ENCODE data around the gene SLC49A4.

SLC49A4 gene

DNA sequence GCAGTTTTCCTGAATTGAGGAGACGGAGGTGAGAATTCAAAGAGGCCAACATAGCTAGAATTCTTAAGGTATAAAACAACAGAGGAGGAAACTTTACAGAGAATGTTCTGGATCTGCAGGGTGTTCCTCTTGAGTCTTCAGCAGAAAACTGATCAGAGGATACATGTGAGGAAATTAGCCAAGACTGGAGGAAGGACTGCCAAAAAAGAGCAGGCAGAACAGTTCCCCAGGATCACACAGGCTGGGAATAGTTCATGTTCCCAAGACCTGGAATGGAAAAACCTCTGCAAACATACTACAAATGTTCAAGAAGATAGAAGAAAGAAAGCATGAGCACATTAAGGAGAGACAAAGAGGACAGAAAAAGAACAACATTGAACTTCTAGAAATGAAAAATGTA lies 7.5 kb downstream of the SLC49A4 start:
- ChIA-PET POLR2A (no interaction called here), CTCF (no interaction called here)
- TF ChIP-seq TARDBP (IDR thresholded peaks at IDR 0.05) (no peak), LEF1 (IDR thresholded peaks at IDR 0.05; ENCODE audit: borderline replicate concordance) (no peak), ZNF384 (IDR thresholded peaks at IDR 0.05) (no peak), CTBP1 (IDR thresholded peaks at IDR 0.05; ENCODE audit: borderline replicate concordance) (no peak), FOXK2 (IDR thresholded peaks at IDR 0.05) (no peak), ARNT (IDR thresholded peaks at IDR 0.05) (no peak), FOXM1 (IDR thresholded peaks at IDR 0.05; ENCODE audit: borderline replicate concordance) (no peak), HDGF (IDR thresholded peaks at IDR 0.05; ENCODE audit: borderline replicate concordance) (no peak), SP1 (IDR thresholded peaks at IDR 0.05) (no peak), NFRKB (IDR thresholded peaks at IDR 0.05) (no peak), BHLHE40 (IDR thresholded peaks at IDR 0.05; ENCODE audit: borderline replicate concordance) (no peak), L3MBTL2 (conservative IDR thresholded peaks at IDR 0.05) (no peak), ELF4 (IDR thresholded peaks at IDR 0.05) (no peak), SUZ12 (IDR thresholded peaks at IDR 0.05) (no peak), FOXA1 (IDR thresholded peaks at IDR 0.05) (no peak)
- TF ChIP-seq, protein P1, sequence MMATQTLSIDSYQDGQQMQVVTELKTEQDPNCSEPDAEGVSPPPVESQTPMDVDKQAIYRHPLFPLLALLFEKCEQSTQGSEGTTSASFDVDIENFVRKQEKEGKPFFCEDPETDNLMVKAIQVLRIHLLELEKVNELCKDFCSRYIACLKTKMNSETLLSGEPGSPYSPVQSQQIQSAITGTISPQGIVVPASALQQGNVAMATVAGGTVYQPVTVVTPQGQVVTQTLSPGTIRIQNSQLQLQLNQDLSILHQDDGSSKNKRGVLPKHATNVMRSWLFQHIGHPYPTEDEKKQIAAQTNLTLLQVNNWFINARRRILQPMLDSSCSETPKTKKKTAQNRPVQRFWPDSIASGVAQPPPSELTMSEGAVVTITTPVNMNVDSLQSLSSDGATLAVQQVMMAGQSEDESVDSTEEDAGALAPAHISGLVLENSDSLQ (IDR thresholded peaks at IDR 0.05), result no peak
- DNase-seq (ENCODE audit: extremely low spot score), result no peak

DNA sequence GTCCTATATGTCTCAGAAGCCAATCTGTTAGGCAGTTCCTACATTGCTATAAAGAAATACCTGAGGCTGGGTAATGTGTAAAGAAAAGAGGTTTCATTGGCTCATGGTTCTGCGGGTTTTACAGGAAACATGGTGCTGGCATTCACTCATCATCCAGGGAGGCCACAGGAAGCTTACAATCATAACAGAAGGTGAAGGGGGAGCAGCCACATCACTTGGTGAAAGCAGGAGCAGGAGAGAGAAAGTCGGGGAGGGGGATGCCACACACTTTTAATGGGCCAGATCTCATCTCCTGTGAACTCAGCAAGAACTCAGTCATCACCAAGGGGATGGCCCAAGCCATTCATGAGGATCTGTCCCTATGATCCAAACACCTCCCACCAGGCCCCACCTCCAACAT lies 9.1 kb downstream of the SLC49A4 start:
- CTCF ChIA-PET, result no interaction called here
- POLR2A ChIA-PET, result no interaction called here
- TF ChIP-seq HDGF (IDR thresholded peaks at IDR 0.05; ENCODE audit: borderline replicate concordance), result no peak
- TF ChIP-seq, protein P1 (IDR thresholded peaks at IDR 0.05), result no peak
- no peak for TF ChIP-seq L3MBTL2 (conservative IDR thresholded peaks at IDR 0.05)
- no peak for TF ChIP-seq LEF1 (IDR thresholded peaks at IDR 0.05; ENCODE audit: borderline replicate concordance)
- no peak for TF ChIP-seq BHLHE40 (IDR thresholded peaks at IDR 0.05; ENCODE audit: borderline replicate concordance)
- TF ChIP-seq ARNT (IDR thresholded peaks at IDR 0.05), result no peak
- no peak for TF ChIP-seq ELF4 (IDR thresholded peaks at IDR 0.05)
- no peak for TF ChIP-seq SUZ12 (IDR thresholded peaks at IDR 0.05)
- TF ChIP-seq NFRKB (IDR thresholded peaks at IDR 0.05), result no peak
- no peak for TF ChIP-seq CTBP1 (IDR thresholded peaks at IDR 0.05; ENCODE audit: borderline replicate concordance)
- no peak for TF ChIP-seq FOXK2 (IDR thresholded peaks at IDR 0.05)
- no peak for TF ChIP-seq FOXM1 (IDR thresholded peaks at IDR 0.05; ENCODE audit: borderline replicate concordance)
- no peak for TF ChIP-seq FOXA1 (IDR thresholded peaks at IDR 0.05)
- no peak for TF ChIP-seq ZNF384 (IDR thresholded peaks at IDR 0.05)
- TF ChIP-seq SP1 (IDR thresholded peaks at IDR 0.05), result no peak
- TF ChIP-seq TARDBP (IDR thresholded peaks at IDR 0.05), result no peak

DNA sequence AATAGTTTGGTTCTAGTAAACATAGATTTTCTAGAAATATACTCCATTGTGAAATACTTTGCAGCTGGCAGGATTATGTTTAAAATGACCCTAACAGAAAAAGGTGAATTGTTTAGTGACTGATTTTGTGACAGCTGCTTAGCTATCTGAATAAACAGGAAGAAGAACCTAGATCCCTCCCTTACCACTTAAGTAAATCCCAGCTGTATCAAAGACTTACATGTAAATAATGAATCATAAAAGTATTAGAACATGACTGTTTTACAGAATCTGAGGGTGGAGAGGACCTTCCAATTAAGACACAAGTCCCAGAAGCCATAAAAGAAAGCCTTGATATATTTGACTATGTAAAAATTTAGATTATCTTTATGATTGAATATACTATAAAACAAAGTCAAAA lies 15.9 kb downstream of the SLC49A4 start:
- ChIA-PET POLR2A (interaction anchor here (0.9 kb wide), 1 partner anchor 13 kb away, joined by 4 read pairs; no protein-coding TSS in a partner anchor), CTCF (interaction anchor here (0.6 to 0.9 kb wide), 2 partner anchors 12 to 420 kb away, joined by 3 to 4 read pairs; no protein-coding TSS in a partner anchor)
- DNase-seq (ENCODE audit: extremely low spot score), result no peak
- no peak for TF ChIP-seq HDGF (IDR thresholded peaks at IDR 0.05; ENCODE audit: borderline replicate concordance)

More for the DNA sequence above, 9.1 kb downstream of the SLC49A4 start:
- no peak for DNase-seq (ENCODE audit: extremely low spot score)

DNA sequence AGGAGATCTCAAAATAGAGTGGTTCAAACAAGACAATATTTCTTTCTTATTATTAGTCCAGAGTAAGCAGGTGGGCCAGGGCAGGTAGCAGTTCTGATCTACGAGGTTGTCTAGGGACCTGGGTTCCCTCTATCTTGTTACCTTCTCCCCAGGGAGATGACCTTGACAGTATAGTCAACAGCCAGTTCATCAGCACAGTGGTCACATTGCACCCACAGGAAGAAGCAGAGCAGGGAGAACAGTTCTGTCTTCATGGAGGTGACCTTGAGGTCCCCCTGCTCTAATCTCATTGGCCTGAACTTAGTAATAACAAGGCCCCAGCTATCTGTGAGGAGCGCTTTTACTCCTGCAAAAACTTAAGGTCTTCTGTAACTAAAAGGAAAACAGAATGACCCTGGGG lies 21.7 kb downstream of the SLC49A4 start:
- TF ChIP-seq ARNT (IDR thresholded peaks at IDR 0.05), result no peak
- no peak for TF ChIP-seq SP1 (IDR thresholded peaks at IDR 0.05)
- TF ChIP-seq BHLHE40 (IDR thresholded peaks at IDR 0.05; ENCODE audit: borderline replicate concordance), result no peak
- TF ChIP-seq LEF1 (IDR thresholded peaks at IDR 0.05; ENCODE audit: borderline replicate concordance), result no peak
- POLR2A ChIA-PET, result no interaction called here
- CTCF ChIA-PET, result no interaction called here
- no peak for DNase-seq (ENCODE audit: extremely low spot score)

DNA sequence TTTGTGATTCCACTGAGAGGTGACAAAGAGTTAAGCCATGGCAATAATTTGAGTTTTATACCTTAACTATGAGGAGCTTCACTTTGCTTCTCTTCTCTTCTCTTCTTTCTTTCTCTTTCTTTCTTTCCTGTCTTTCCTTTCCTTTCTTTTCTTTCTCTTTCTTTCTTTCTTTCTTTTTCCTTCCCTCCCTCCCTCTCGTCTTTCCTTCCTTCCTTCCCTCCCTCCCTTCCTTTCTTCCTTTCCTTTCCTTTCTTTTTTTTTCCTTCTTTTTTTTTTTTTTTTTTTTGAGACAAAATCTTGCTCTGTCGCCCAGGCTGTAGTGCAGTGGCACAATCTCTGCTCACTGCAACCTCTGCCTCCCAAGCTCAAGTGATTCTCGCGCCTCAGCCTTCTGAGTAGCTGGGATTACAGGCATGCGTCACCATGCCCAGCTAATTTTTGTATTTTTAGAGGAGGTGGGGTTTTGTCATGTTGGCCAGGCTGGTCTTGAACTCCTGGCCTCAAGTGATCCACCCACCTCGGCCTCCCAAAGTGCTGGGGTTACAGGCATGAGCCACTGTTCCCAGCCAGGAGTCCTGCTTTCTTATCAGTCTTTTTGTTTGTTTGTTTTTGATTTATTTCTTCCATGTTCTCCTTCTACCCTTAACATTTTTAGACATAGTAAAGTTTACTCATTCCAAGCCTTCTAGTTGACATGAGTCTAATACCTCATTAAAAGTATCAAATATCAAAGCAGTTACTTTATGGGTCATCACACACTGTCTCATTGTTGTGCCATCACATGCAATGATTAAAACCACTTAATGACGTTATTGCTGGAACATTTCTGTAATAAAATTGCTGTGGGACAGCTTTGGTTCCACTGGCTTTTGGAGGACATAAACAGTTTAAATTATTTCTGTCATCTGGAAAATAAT lies 29.9 kb downstream of the SLC49A4 start:
- DNase-seq (ENCODE audit: extremely low spot score), result peak; percentile 14
- ChIA-PET CTCF (interaction anchor here (0.6 to 1.2 kb wide), 2 partner anchors 11 to 32 kb away, joined by 4 read pairs; no protein-coding TSS in a partner anchor), POLR2A (no interaction called here)
- TF ChIP-seq FOXM1 (IDR thresholded peaks at IDR 0.05; ENCODE audit: borderline replicate concordance) (no peak), L3MBTL2 (conservative IDR thresholded peaks at IDR 0.05) (0 out of 2 replicates have a peak, but pooled peaks have one; percentile 13), LEF1 (IDR thresholded peaks at IDR 0.05; ENCODE audit: borderline replicate concordance) (no peak; the same call in 1 of the 2 replicates), SUZ12 (IDR thresholded peaks at IDR 0.05) (no peak), ARNT (IDR thresholded peaks at IDR 0.05) (peak; percentile 50; the same call in 1 of the 2 replicates), HDGF (IDR thresholded peaks at IDR 0.05; ENCODE audit: borderline replicate concordance) (no peak), FOXA1 (IDR thresholded peaks at IDR 0.05) (no peak)
- TF ChIP-seq, protein P1 (IDR thresholded peaks at IDR 0.05), result peak; percentile 41; the same call in 1 of the 2 replicates

DNA sequence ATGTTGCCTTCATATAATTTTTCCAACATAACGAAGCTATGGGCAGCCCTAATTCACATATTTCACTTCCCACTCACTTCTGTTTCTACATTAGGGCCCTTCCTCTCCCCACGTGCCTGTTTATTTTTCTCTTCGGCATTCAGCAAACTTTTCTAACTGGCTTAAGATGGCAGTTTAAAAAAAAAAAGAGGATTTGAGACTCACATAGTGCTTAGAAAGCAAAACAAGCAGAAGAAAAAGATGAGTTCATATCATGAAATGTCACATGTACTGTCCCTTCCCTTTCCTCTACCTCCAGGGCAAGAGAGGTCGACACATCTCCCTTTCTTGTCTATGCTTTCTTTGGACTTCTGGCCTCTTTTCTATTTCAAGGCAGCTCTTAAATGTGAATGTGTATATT lies 30.6 kb downstream of the SLC49A4 start:
- CTCF ChIA-PET, result no interaction called here
- no peak for DNase-seq (ENCODE audit: extremely low spot score)
- POLR2A ChIA-PET, result no interaction called here
- no peak for TF ChIP-seq FOXA1 (IDR thresholded peaks at IDR 0.05)
- TF ChIP-seq CTBP1 (IDR thresholded peaks at IDR 0.05; ENCODE audit: borderline replicate concordance), result no peak
- TF ChIP-seq FOXK2 (IDR thresholded peaks at IDR 0.05), result no peak
- no peak for TF ChIP-seq HDGF (IDR thresholded peaks at IDR 0.05; ENCODE audit: borderline replicate concordance)
- no peak for TF ChIP-seq FOXM1 (IDR thresholded peaks at IDR 0.05; ENCODE audit: borderline replicate concordance)
- no peak for TF ChIP-seq TARDBP (IDR thresholded peaks at IDR 0.05)
- TF ChIP-seq ZNF384 (IDR thresholded peaks at IDR 0.05), result no peak
- no peak for TF ChIP-seq SP1 (IDR thresholded peaks at IDR 0.05)
- no peak for TF ChIP-seq ARNT (IDR thresholded peaks at IDR 0.05)
- no peak for TF ChIP-seq L3MBTL2 (conservative IDR thresholded peaks at IDR 0.05)
- TF ChIP-seq, protein P1 (IDR thresholded peaks at IDR 0.05), result no peak
- no peak for TF ChIP-seq LEF1 (IDR thresholded peaks at IDR 0.05; ENCODE audit: borderline replicate concordance)

All from HEK293T (cell line).